ENCODE data around the gene RNF130. TPM values are rescaled to one million over a fixed set of nuclear protein-coding genes. Genes with fewer than 3 reads are reported as not detected.

The RNF130 gene
- total RNA-seq, 1 experiment from 2014 or later: 31.4 TPM

DNA sequence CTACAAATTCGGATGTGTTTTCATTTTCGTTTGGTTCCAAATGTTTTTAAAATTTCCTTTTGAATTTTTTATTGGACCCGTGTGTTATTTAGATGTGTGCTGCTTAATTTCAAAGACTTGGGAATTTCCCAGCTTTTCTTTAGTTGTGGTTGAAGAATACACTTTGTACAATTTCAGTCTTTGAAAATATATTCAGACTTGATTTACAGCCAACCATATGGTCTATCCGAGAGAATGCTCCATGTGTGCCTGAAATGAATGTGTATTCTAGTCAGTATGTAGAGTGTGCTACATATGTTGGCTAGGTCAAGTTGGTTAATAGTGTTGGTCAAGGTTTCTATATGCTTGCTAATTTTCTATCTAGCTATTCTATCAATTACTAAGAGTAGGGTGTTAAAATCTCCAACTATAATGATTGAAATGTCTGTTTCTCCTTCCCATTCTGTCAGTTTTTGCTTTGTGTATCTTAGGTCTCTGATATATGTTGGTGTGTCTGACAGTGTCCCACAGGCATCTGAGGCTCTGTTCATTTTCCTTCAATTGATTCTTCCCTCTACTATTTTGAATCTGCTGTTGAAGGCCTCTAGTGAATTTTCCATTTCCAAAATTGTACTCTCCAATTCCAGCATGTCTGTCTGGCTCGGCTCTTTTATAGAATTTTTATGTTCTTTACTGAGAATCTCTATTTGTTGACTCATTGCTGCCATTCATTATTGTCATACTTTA lies 36.2 kb downstream of the RNF130 start:
- Histone ChIP-seq H3K27ac (ENCODE audit: low read depth, low read length, poor library complexity, severe bottlenecking) (no peak overlapping the region), H3K27me3 (replicated peaks; ENCODE audit: insufficient read depth, low read depth, low read length, poor library complexity) (no peaks in the 10 kb centered on the region), H3K4me3 (ENCODE audit: low read depth, low read length, poor library complexity, severe bottlenecking) (no peak overlapping the region), H3K36me3 (ENCODE audit: insufficient read depth, low read length, poor library complexity, severe bottlenecking) (peaks cover 11% of the 10 kb centered on the region), H3K4me1 (ENCODE audit: insufficient read depth, low read length, poor library complexity, severe bottlenecking) (no peaks in the 10 kb centered on the region), H3K9me3 (ENCODE audit: low read depth, low read length, poor library complexity, severe bottlenecking) (peaks cover 17% of the 10 kb centered on the region)
- intact Hi-C loops (cut with micrococcal nuclease; ENCODE audit: unreplicated experiment): no loop called here
- no peak for DNase-seq (ENCODE audit: low spot score)
- ChIA-PET CTCF (no interaction called here), POLR2A (ENCODE audit: low non-redundant PET) (no interaction called here)
- TF ChIP-seq EZH2 (IDR thresholded peaks at IDR 0.05; ENCODE audit: borderline replicate concordance, low read depth, low read length, poor library complexity, severe bottlenecking): no peak
- TF ChIP-seq, protein P1, sequence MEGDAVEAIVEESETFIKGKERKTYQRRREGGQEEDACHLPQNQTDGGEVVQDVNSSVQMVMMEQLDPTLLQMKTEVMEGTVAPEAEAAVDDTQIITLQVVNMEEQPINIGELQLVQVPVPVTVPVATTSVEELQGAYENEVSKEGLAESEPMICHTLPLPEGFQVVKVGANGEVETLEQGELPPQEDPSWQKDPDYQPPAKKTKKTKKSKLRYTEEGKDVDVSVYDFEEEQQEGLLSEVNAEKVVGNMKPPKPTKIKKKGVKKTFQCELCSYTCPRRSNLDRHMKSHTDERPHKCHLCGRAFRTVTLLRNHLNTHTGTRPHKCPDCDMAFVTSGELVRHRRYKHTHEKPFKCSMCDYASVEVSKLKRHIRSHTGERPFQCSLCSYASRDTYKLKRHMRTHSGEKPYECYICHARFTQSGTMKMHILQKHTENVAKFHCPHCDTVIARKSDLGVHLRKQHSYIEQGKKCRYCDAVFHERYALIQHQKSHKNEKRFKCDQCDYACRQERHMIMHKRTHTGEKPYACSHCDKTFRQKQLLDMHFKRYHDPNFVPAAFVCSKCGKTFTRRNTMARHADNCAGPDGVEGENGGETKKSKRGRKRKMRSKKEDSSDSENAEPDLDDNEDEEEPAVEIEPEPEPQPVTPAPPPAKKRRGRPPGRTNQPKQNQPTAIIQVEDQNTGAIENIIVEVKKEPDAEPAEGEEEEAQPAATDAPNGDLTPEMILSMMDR (conservative IDR thresholded peaks at IDR 0.05; ENCODE audit: low read depth, low read length): no peak
- no TSS peak for BruUV-seq (replicated peaks)

DNA sequence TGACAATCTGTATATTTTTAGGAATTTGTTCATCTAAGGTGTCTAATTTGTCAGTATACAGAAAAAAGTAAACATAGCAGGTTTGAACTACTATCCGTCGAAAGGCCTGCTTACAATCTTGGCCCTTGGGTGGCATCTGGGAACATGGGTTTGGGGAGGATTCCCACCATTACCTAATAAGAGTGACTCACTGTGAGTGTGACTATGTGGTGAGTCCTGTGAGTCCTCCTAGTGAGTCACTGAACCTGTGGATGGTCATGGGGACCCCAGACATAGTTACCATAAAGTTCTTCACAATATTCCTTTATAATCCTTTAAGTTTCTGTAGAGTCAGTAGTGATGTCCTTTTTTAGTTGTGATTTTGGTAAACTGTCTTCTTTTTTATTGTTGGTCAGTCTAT lies 37.0 kb downstream of the RNF130 start:
- no TSS peak for BruUV-seq (replicated peaks)
- intact Hi-C loops (cut with micrococcal nuclease; ENCODE audit: unreplicated experiment): no loop called here
- H3K4me1 ChIP-seq (ENCODE audit: insufficient read depth, low read length, poor library complexity, severe bottlenecking): no peaks in the 10 kb centered on the region
- no peak overlapping the region for H3K4me3 ChIP-seq (ENCODE audit: low read depth, low read length, poor library complexity, severe bottlenecking)
- ChIA-PET CTCF (no interaction called here), POLR2A (ENCODE audit: low non-redundant PET) (no interaction called here)
- H3K36me3 ChIP-seq (ENCODE audit: insufficient read depth, low read length, poor library complexity, severe bottlenecking): peaks cover 10% of the 10 kb centered on the region
- H3K27ac ChIP-seq (ENCODE audit: low read depth, low read length, poor library complexity, severe bottlenecking): no peak overlapping the region
- no peak for DNase-seq (ENCODE audit: low spot score)
- peaks cover 17% of the 10 kb centered on the region for H3K9me3 ChIP-seq (ENCODE audit: low read depth, low read length, poor library complexity, severe bottlenecking)
- H3K27me3 ChIP-seq (replicated peaks; ENCODE audit: insufficient read depth, low read depth, low read length, poor library complexity): no peaks in the 10 kb centered on the region
- TF ChIP-seq, protein P1 (conservative IDR thresholded peaks at IDR 0.05; ENCODE audit: low read depth, low read length): no peak
- no peak for TF ChIP-seq EZH2 (IDR thresholded peaks at IDR 0.05; ENCODE audit: borderline replicate concordance, low read depth, low read length, poor library complexity, severe bottlenecking)

DNA sequence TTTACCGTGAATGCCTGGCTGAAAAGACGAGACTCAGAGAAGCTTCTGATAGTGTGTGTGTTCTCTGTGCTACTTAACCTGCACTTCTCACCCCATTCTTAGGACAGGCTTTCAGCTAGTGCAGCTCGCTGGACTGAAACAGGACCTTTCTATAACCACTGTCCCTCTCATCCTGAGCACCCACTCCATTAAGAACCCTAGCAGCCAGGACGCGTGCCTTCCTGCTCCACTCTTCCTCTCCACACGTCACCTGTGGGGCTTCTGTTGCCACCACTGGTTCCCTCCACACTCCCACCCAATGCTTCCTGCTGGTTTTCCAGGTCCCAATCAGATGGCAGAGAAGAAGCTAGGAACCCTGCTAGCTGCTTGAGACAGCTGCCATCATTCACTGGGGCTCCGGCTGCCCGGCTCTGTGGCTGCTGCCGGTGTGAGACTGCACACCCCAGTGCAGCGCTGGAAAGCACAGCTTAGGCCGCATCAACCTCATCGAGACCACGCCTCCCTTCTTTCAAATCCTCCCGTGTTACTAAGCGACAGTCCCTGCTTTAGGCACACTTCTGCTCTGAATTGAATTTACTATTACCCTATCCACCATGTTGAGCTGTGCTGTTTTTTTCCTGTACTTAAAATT lies 44.0 kb downstream of the RNF130 start:
- no TSS peak for BruUV-seq (replicated peaks)
- no peak for TF ChIP-seq EZH2 (IDR thresholded peaks at IDR 0.05; ENCODE audit: borderline replicate concordance, low read depth, low read length, poor library complexity, severe bottlenecking)
- TF ChIP-seq, protein P1 (conservative IDR thresholded peaks at IDR 0.05; ENCODE audit: low read depth, low read length): no peak
- no peaks in the 10 kb centered on the region for H3K9me3 ChIP-seq (ENCODE audit: low read depth, low read length, poor library complexity, severe bottlenecking)
- POLR2A ChIA-PET (ENCODE audit: low non-redundant PET): no interaction called here
- H3K27me3 ChIP-seq (replicated peaks; ENCODE audit: insufficient read depth, low read depth, low read length, poor library complexity): no peaks in the 10 kb centered on the region
- DNase-seq (ENCODE audit: low spot score): no peak
- CTCF ChIA-PET: no interaction called here
- H3K4me1 ChIP-seq (ENCODE audit: insufficient read depth, low read length, poor library complexity, severe bottlenecking): no peaks in the 10 kb centered on the region
- intact Hi-C loops (cut with micrococcal nuclease; ENCODE audit: unreplicated experiment): no loop called here
- H3K27ac ChIP-seq (ENCODE audit: low read depth, low read length, poor library complexity, severe bottlenecking): no peak overlapping the region
- H3K36me3 ChIP-seq (ENCODE audit: insufficient read depth, low read length, poor library complexity, severe bottlenecking): no peaks in the 10 kb centered on the region
- H3K4me3 ChIP-seq (ENCODE audit: low read depth, low read length, poor library complexity, severe bottlenecking): no peak overlapping the region

Measured in A673 (cell line).